RWPE2 (cell line): Measurements from ENCODE around the gene GRIPAP1.

Source experiments
- ATAC-seq: fragments of 200-7000 bp; cut with Tn5 transposase; 3 replicates; pipeline ENCODE4 v1.9.1; 2021; ENCODE audit warnings: low read depth
- DNase-seq: peaks from one replicate; pipeline ENCODE4 v3.0.0-alpha.2; 2020; ENCODE audit warnings: low spot score
- H3K27ac ChIP-seq: fragments of 450-650 bp; 2 replicates; pipeline ENCODE4 v1.5.1; 2017; ENCODE audit warnings: mild to moderate bottlenecking; ENCODE audit not compliant: poor library complexity, severe bottlenecking
- H3K27me3 ChIP-seq: fragments of 250-450 bp; sonication (Bioruptor Pico); 2 replicates; pipeline ENCODE4 v1.5.1; 2021; ENCODE audit warnings: mild to moderate bottlenecking, moderate library complexity; ENCODE audit not compliant: insufficient read depth, poor library complexity, severe bottlenecking
- H3K36me3 ChIP-seq: fragments of 250-450 bp; sonication (Bioruptor Pico); 2 replicates; pipeline ENCODE4 v1.5.1; 2020; ENCODE audit warnings: low read depth, mild to moderate bottlenecking, moderate library complexity
- H3K4me1 ChIP-seq: fragments of 250-450 bp; sonication (Bioruptor Pico); 2 replicates; pipeline ENCODE4 v1.5.1; 2021; ENCODE audit warnings: mild to moderate bottlenecking, moderate library complexity; ENCODE audit not compliant: insufficient read depth, poor library complexity, severe bottlenecking
- H3K4me3 ChIP-seq: fragments of 250-450 bp; sonication (Bioruptor Pico); 2 replicates; pipeline ENCODE4 v1.5.1; 2021; ENCODE audit warnings: mild to moderate bottlenecking, moderate library complexity; ENCODE audit not compliant: severe bottlenecking
- H3K9me3 ChIP-seq: fragments of 250-450 bp; sonication (Bioruptor Pico); 2 replicates; pipeline ENCODE4 v1.5.1; 2021; ENCODE audit warnings: mild to moderate bottlenecking, moderate library complexity; ENCODE audit not compliant: severe bottlenecking
- TF ChIP-seq, protein P1 (sequence below): fragments of 450-650 bp; IDR thresholded peaks from one replicate; pipeline ENCODE4 v1.5.1; 2017; ENCODE audit warnings: mild to moderate bottlenecking, moderate library complexity; ENCODE audit not compliant: poor library complexity, severe bottlenecking

GRIPAP1 gene

DNA sequence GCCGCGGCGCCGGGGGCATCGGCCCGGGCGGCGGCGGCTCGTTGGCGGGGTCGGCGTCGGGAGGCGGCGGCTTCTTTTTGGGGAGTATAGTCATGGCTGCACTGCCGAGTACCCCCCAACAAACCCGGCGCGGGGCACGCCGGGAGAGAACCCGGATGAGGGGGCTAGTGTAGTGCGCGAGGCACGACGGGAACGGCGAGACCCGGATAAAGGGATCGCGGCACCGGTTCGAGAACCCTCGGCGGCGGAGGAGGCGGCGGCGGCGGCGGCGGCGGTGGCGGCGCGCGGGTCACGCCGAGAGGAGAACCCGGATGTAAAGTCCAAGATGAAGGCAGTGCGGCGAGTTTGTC, 44.6 kb downstream of the GRIPAP1 start, which contains the start of gene OTUD5:
Gene OTUD5 (minus strand): TSS at position 131 of the 350 bp plus-strand sequence. CDS start 37 bp downstream, at position 94.
- H3K9me3 ChIP-seq = no peaks in the 10 kb centered on the region
- no peaks in the 10 kb centered on the region for H3K4me1 ChIP-seq
- TF ChIP-seq, protein P1, sequence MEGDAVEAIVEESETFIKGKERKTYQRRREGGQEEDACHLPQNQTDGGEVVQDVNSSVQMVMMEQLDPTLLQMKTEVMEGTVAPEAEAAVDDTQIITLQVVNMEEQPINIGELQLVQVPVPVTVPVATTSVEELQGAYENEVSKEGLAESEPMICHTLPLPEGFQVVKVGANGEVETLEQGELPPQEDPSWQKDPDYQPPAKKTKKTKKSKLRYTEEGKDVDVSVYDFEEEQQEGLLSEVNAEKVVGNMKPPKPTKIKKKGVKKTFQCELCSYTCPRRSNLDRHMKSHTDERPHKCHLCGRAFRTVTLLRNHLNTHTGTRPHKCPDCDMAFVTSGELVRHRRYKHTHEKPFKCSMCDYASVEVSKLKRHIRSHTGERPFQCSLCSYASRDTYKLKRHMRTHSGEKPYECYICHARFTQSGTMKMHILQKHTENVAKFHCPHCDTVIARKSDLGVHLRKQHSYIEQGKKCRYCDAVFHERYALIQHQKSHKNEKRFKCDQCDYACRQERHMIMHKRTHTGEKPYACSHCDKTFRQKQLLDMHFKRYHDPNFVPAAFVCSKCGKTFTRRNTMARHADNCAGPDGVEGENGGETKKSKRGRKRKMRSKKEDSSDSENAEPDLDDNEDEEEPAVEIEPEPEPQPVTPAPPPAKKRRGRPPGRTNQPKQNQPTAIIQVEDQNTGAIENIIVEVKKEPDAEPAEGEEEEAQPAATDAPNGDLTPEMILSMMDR = no peak
- peaks cover 11% of the 10 kb centered on the region; the same call in 1 of the 2 replicates for H3K36me3 ChIP-seq
- H3K27ac ChIP-seq = peak within 1 kb of the TSS; percentile 78
- peak within 1 kb of the TSS; percentile 50 for H3K4me3 ChIP-seq
- no peak for DNase-seq
- no peaks in the 10 kb centered on the region for H3K27me3 ChIP-seq
- ATAC-seq = peak; percentile 55

- Histone ChIP-seq H3K27me3 (no peaks in the 10 kb centered on the region), H3K36me3 (peaks cover 15% of the 10 kb centered on the region; the same call in 1 of the 2 replicates), H3K27ac (peak overlapping the region; percentile 78), H3K9me3 (no peaks in the 10 kb centered on the region), H3K4me1 (no peaks in the 10 kb centered on the region), H3K4me3 (peak overlapping the region; percentile 50)
- no peak for DNase-seq
- TF ChIP-seq, protein P1 = no peak
- no peak for ATAC-seq
These were observed 45.2 kb downstream of the GRIPAP1 start for GRCh38 chrX:48956728-48957414.

GRCh38 chrX:48948589-48948988, 53.5 kb downstream of the GRIPAP1 start:
- no peak for ATAC-seq
- no peaks in the 10 kb centered on the region for H3K4me1 ChIP-seq
- 0 out of 2 replicates have a peak, but pooled peaks cover 5% of the 10 kb centered on the region for H3K36me3 ChIP-seq
- H3K27me3 ChIP-seq = no peaks in the 10 kb centered on the region
- H3K4me3 ChIP-seq = no peak overlapping the region
- DNase-seq = no peak
- H3K27ac ChIP-seq = no peak overlapping the region
- TF ChIP-seq, protein P1 = no peak
- no peaks in the 10 kb centered on the region for H3K9me3 ChIP-seq

GRCh38 chrX:48945517-48946348, 56.3 kb downstream of the GRIPAP1 start:
- no peaks in the 10 kb centered on the region for H3K27me3 ChIP-seq
- peaks cover 7% of the 10 kb centered on the region; the same call in 1 of the 2 replicates for H3K36me3 ChIP-seq
- ATAC-seq = peak; percentile 72; the same call in 2 of the 3 replicates
- DNase-seq = no peak
- no peak overlapping the region for H3K4me3 ChIP-seq
- H3K4me1 ChIP-seq = no peaks in the 10 kb centered on the region
- TF ChIP-seq, protein P1 = peak; percentile 69
- H3K27ac ChIP-seq = no peak overlapping the region
- H3K9me3 ChIP-seq = no peaks in the 10 kb centered on the region
